HEK293 (cell line): ENCODE measurements around the gene TBC1D13.

ENCODE experiments used
- CTCF ChIA-PET: fragments of 350-600 bp; formaldehyde crosslinking; extraction: SDS; loops from one replicate; lab custom pipeline; 2021; ENCODE audit warnings: antibody characterized with exemption; lab: Yijun Ruan, JAX
- POLR2A ChIA-PET: fragments of 300-600 bp; formaldehyde crosslinking; extraction: SDS; loops from one replicate; lab custom pipeline; 2020; ENCODE audit warnings: antibody characterized with exemption, inconsistent platforms; lab: Yijun Ruan, JAX
- H3K27ac ChIP-seq: fragments of 200-500 bp; sonication (Bioruptor generic); 2 replicates; pipeline ENCODE4 v1.5.1; 2014; ENCODE audit warnings: low read depth, low read length, control low read depth, inconsistent platforms; ENCODE audit errors: extremely low read depth
- H3K36me3 ChIP-seq, 2 experiments: fragments of 200-500 bp in 1 of 2; sonication (Bioruptor generic) in 1 of 2; 1 replicate in 1 of 2; 2 replicates in 1 of 2; pipeline ENCODE4 v1.5.1; 2014 to 2017; ENCODE audit warnings: inconsistent platforms in 2 of 2, low read length in 2 of 2; ENCODE audit not compliant: control insufficient read depth in 2 of 2, insufficient read depth in 1 of 2
- H3K4me1 ChIP-seq: fragments of 200-500 bp; sonication (Bioruptor generic); 2 replicates; pipeline ENCODE4 v1.5.1; 2014; ENCODE audit warnings: mild to moderate bottlenecking, low read length, inconsistent platforms; ENCODE audit not compliant: control insufficient read depth, insufficient read depth
- H3K4me3 ChIP-seq: 2 replicates; pipeline ENCODE4 v1.5.1; 2011; ENCODE audit warnings: low read depth, mild to moderate bottlenecking, control low read depth, low read length, moderate library complexity
- H3K9me3 ChIP-seq: fragments of 200-500 bp; sonication (Bioruptor generic); 2 replicates; pipeline ENCODE4 v1.5.1; 2014; ENCODE audit warnings: low read depth, low read length, inconsistent platforms; ENCODE audit not compliant: control insufficient read depth, insufficient read depth
- BCL11A ChIP-seq: fragments of 450-650 bp; formaldehyde crosslinking; IDR thresholded peaks from 2 replicates; pipeline ENCODE4 v1.5.1; 2016; ENCODE audit warnings: low read depth, missing biosample characterization, missing genetic modification characterization
- MZF1 ChIP-seq: fragments of 450-650 bp; formaldehyde crosslinking; IDR thresholded peaks from 2 replicates; pipeline ENCODE4 v1.5.1; 2017; ENCODE audit warnings: missing biosample characterization, missing genetic modification characterization, borderline replicate concordance
- OVOL3 ChIP-seq: fragments of 450-650 bp; formaldehyde crosslinking; IDR thresholded peaks from 2 replicates; pipeline ENCODE4 v1.5.1; 2016; ENCODE audit warnings: missing biosample characterization, missing genetic modification characterization
- PRDM2 ChIP-seq: fragments of 450-650 bp; formaldehyde crosslinking; IDR thresholded peaks from 2 replicates; pipeline ENCODE4 v1.5.1; 2016; ENCODE audit warnings: missing biosample characterization, missing genetic modification characterization, borderline replicate concordance
- TCF7L2 ChIP-seq: IDR thresholded peaks from 2 replicates; pipeline ENCODE4 v1.6.1; 2011; ENCODE audit warnings: low read depth, mild to moderate bottlenecking, inconsistent platforms, low read length, moderate library complexity, borderline replicate concordance
- WT1 ChIP-seq: fragments of 450-650 bp; formaldehyde crosslinking; IDR thresholded peaks from 2 replicates; pipeline ENCODE4 v1.5.1; 2016; ENCODE audit warnings: missing biosample characterization, missing genetic modification characterization
- ZBTB11 ChIP-seq: fragments of 450-650 bp; formaldehyde crosslinking; conservative IDR thresholded peaks from 2 replicates; pipeline ENCODE4 v1.5.1; 2016; ENCODE audit warnings: low read depth, missing biosample characterization, missing genetic modification characterization
- ZBTB48 ChIP-seq: fragments of 450-650 bp; formaldehyde crosslinking; IDR thresholded peaks from 2 replicates; pipeline ENCODE4 v1.5.1; 2016; ENCODE audit warnings: missing biosample characterization, missing genetic modification characterization
- ZBTB6 ChIP-seq: fragments of 450-650 bp; formaldehyde crosslinking; IDR thresholded peaks from 2 replicates; pipeline ENCODE4 v1.5.1; 2017; ENCODE audit warnings: missing biosample characterization, missing genetic modification characterization
- ZEB2 ChIP-seq: fragments of 450-650 bp; formaldehyde crosslinking; IDR thresholded peaks from 2 replicates; pipeline ENCODE4 v1.5.1; 2016; ENCODE audit warnings: missing biosample characterization, missing genetic modification characterization
- ZIC2 ChIP-seq: fragments of 450-650 bp; formaldehyde crosslinking; IDR thresholded peaks from 2 replicates; pipeline ENCODE4 v1.5.1; 2016; ENCODE audit warnings: missing biosample characterization, missing genetic modification characterization
- ZNF16 ChIP-seq: fragments of 450-650 bp; formaldehyde crosslinking; IDR thresholded peaks from 2 replicates; pipeline ENCODE4 v1.5.1; 2016; ENCODE audit warnings: low read depth, missing biosample characterization, missing genetic modification characterization
- ZNF174 ChIP-seq: fragments of 450-650 bp; formaldehyde crosslinking; IDR thresholded peaks from 2 replicates; pipeline ENCODE4 v1.5.0; 2017; ENCODE audit warnings: missing biosample characterization, mild to moderate bottlenecking, missing genetic modification characterization
- ZNF202 ChIP-seq: fragments of 450-650 bp; formaldehyde crosslinking; IDR thresholded peaks from 2 replicates; pipeline ENCODE4 v1.5.1; 2016; ENCODE audit warnings: missing biosample characterization, missing genetic modification characterization, borderline replicate concordance
- ZNF274 ChIP-seq, 2 experiments: fragments of 200-500 bp in 1 of 2; fragments of 450-650 bp in 1 of 2; sonication (Bioruptor generic) in 1 of 2; formaldehyde crosslinking in 1 of 2; IDR thresholded peaks; 2 replicates each; pipeline versions ENCODE4 v1.5.1 to v1.6.1; 2014 to 2016; ENCODE audit warnings: borderline replicate concordance in 1 of 2, inconsistent platforms in 1 of 2, low read length in 1 of 2, missing biosample characterization in 1 of 2, missing genetic modification characterization in 1 of 2
- ZNF366 ChIP-seq: fragments of 450-650 bp; formaldehyde crosslinking; conservative IDR thresholded peaks from 2 replicates; pipeline ENCODE4 v1.5.1; 2016; ENCODE audit warnings: missing biosample characterization, missing genetic modification characterization
- ZNF514 ChIP-seq: fragments of 450-650 bp; formaldehyde crosslinking; IDR thresholded peaks from 2 replicates; pipeline ENCODE4 v1.5.1; 2016; ENCODE audit warnings: missing biosample characterization, missing genetic modification characterization
- ZNF600 ChIP-seq: fragments of 450-650 bp; formaldehyde crosslinking; IDR thresholded peaks from 2 replicates; pipeline ENCODE4 v1.5.1; 2016; ENCODE audit warnings: missing biosample characterization, missing genetic modification characterization
- ZNF629 ChIP-seq: fragments of 450-650 bp; formaldehyde crosslinking; IDR thresholded peaks from 2 replicates; pipeline ENCODE4 v1.5.1; 2017; ENCODE audit warnings: missing biosample characterization, missing genetic modification characterization
- ZNF658 ChIP-seq: fragments of 450-650 bp; formaldehyde crosslinking; IDR thresholded peaks from 2 replicates; pipeline ENCODE4; 2016; ENCODE audit warnings: missing biosample characterization, missing genetic modification characterization
- ZNF660 ChIP-seq: fragments of 450-650 bp; IDR thresholded peaks from 2 replicates; pipeline ENCODE4 v1.5.1; 2018; ENCODE audit warnings: missing biosample characterization, mild to moderate bottlenecking, missing genetic modification characterization
- ZNF670 ChIP-seq: fragments of 450-650 bp; formaldehyde crosslinking; IDR thresholded peaks from 2 replicates; pipeline ENCODE4 v1.5.1; 2016; ENCODE audit warnings: missing biosample characterization, missing genetic modification characterization, low read depth
- ZNF701 ChIP-seq: fragments of 450-650 bp; formaldehyde crosslinking; IDR thresholded peaks from 2 replicates; pipeline ENCODE4 v1.5.1; 2016; ENCODE audit warnings: missing biosample characterization, missing genetic modification characterization
- ZNF792 ChIP-seq: fragments of 450-650 bp; formaldehyde crosslinking; IDR thresholded peaks from 2 replicates; pipeline ENCODE4 v1.5.1; 2016; ENCODE audit warnings: missing biosample characterization, missing genetic modification characterization
- ZXDB ChIP-seq: fragments of 450-650 bp; formaldehyde crosslinking; IDR thresholded peaks from 2 replicates; pipeline ENCODE4 v1.5.1; 2016; ENCODE audit warnings: missing biosample characterization, missing genetic modification characterization

TBC1D13 gene

GRCh38 chr9:128786681-128787601 is at the start of gene TBC1D13:
TBC1D13 (plus strand) TSS chr9:128787253; CDS start chr9:128787354, 101 bp downstream.
- Histone ChIP-seq H3K27ac (peak within 1 kb of the TSS; percentile 66), H3K4me1 (no peaks in the 10 kb centered on the region), H3K9me3 (no peaks in the 10 kb centered on the region), H3K36me3 (peaks cover 4 to 30% of the 10 kb centered on the region in 2 experiments; a peak in 2 of 3 replicates), H3K4me3 (peak within 1 kb of the TSS; percentile 74)
- POLR2A ChIA-PET = interaction anchor here (0.5 to 1.0 kb wide), 4 partner anchors 14 to 63 kb away, joined by 3 to 6 read pairs (median 4); partner anchors contain the start of genes ENDOG and ZDHHC12
- CTCF ChIA-PET = interaction anchor here (0.9 kb wide), 1 partner anchor 23 kb away, joined by 7 read pairs; no protein-coding TSS in a partner anchor
- peak; percentile 93 for TF ChIP-seq ZXDB (tag by site-specific recombination)
- peak; percentile 67 for TF ChIP-seq ZIC2
- peak; percentile 99 for TF ChIP-seq ZBTB11 (tag by site-specific recombination)
- no peak for TF ChIP-seq TCF7L2
- TF ChIP-seq ZNF701 = no peak
- no peak; the same call in 1 of the 2 replicates for TF ChIP-seq WT1 (tag by site-specific recombination)
- peak; percentile 64; the same call in 1 of the 2 replicates for TF ChIP-seq ZNF600 (tag by site-specific recombination)
- no peak for TF ChIP-seq ZNF514 (tag by site-specific recombination)
- no peak for TF ChIP-seq ZNF366 (tag by site-specific recombination)
- no peak for TF ChIP-seq ZNF274 (IDR thresholded peaks at IDR 0.05; ENCODE audit: low read length)
- TF ChIP-seq ZNF274 (tag by site-specific recombination; IDR thresholded peaks at IDR 0.05; ENCODE audit: borderline replicate concordance) = no peak
- peak; percentile 92 for TF ChIP-seq ZEB2 (tag by site-specific recombination)
- TF ChIP-seq MZF1 = no peak
- no peak for TF ChIP-seq ZNF670
- TF ChIP-seq ZNF658 (tag by site-specific recombination) = no peak
- TF ChIP-seq ZNF174 = no peak
- no peak; the same call in 1 of the 2 replicates for TF ChIP-seq BCL11A (tag by site-specific recombination)
- no peak for TF ChIP-seq ZNF792 (tag by site-specific recombination)
- no peak for TF ChIP-seq ZNF16 (tag by site-specific recombination)
- TF ChIP-seq OVOL3 (tag by site-specific recombination) = no peak
- TF ChIP-seq ZNF202 (tag by site-specific recombination) = no peak
- TF ChIP-seq ZBTB48 = peak; percentile 80
- no peak for TF ChIP-seq PRDM2
- peak; percentile 49; the same call in 1 of the 2 replicates for TF ChIP-seq ZBTB6 (tag by site-specific recombination)
- TF ChIP-seq ZNF660 (tag by site-specific recombination) = peak; percentile 98
- peak; percentile 76 for TF ChIP-seq ZNF629
